Esophagus muscularis mucosa (tissue), 3 donors: Measurements from ENCODE around the gene SHB.

Source experiments
- POLR2A ChIP-seq: fragments of 450-650 bp; IDR thresholded peaks from one replicate; pipeline ENCODE4 v1.6.1; 2017; ENCODE audit warnings: antibody characterized with exemption, moderate library complexity, mild to moderate bottlenecking, low read depth
- POLR2AphosphoS5 ChIP-seq, 2 donors: sonication (generic); formaldehyde crosslinking; IDR thresholded peaks; one replicate each; pipeline ENCODE4 v1.6.1; 2017; ENCODE audit warnings: antibody characterized with exemption in 2 of 2
- TF ChIP-seq, protein P1 (sequence below), 3 experiments: fragments of 200-600 bp in 2 of 3; fragments of 450-650 bp in 1 of 3; sonication (generic) in 2 of 3; IDR thresholded peaks; one replicate each; pipeline ENCODE4 v1.5.1; 2017 to 2019; ENCODE audit warnings: antibody characterized with exemption in 3 of 3, mild to moderate bottlenecking in 2 of 3, moderate library complexity in 1 of 3

DNA sequence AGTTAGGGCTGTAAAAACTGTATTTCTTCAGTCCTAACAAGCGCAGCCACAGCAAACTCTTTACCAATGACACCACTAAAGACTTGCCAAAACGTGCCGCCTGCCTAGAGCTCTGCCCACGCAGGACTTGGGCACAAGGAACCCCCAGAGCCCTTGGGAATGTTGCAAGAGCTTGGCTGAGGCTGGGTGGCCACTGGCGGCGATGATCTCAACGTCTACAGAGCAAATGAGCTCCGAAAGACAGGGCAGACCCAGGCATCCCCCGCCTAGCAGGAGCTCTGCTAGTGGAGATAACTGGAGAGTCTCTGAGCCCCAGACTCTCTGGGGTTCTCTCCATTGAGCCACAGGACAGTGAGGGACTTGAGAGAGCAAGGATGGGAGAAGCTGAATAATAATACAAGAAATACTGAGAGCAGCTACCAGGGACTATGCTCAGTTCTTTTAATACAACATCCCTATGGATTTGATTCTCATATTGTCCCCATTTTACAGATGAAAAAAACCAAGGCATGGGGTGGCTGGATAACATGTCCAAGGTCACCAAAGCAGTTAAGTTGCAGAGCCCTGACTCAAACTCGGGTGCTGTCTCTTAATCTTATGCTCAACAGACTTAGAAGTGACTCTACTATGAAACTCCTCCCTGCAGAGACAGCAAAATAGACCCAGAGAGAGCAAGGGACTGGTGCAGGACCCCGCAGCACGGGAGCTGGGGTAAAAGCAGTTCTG, 32.5 kb downstream of the SHB start:
- TF ChIP-seq, protein P1, sequence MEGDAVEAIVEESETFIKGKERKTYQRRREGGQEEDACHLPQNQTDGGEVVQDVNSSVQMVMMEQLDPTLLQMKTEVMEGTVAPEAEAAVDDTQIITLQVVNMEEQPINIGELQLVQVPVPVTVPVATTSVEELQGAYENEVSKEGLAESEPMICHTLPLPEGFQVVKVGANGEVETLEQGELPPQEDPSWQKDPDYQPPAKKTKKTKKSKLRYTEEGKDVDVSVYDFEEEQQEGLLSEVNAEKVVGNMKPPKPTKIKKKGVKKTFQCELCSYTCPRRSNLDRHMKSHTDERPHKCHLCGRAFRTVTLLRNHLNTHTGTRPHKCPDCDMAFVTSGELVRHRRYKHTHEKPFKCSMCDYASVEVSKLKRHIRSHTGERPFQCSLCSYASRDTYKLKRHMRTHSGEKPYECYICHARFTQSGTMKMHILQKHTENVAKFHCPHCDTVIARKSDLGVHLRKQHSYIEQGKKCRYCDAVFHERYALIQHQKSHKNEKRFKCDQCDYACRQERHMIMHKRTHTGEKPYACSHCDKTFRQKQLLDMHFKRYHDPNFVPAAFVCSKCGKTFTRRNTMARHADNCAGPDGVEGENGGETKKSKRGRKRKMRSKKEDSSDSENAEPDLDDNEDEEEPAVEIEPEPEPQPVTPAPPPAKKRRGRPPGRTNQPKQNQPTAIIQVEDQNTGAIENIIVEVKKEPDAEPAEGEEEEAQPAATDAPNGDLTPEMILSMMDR (IDR thresholded peaks at IDR 0.05): no peak
- no peak for TF ChIP-seq POLR2A
- TF ChIP-seq POLR2AphosphoS5 (IDR thresholded peaks at IDR 0.05): no peak
